Trophoblast cell (in vitro differentiated cells and primary cell): ENCODE data around the gene SLC7A6.

ENCODE experiments used
- DNase-seq, 2 donors: peaks; one replicate each; pipeline ENCODE4 v3.0.0-alpha.2; 2016
- H2AFZ ChIP-seq: 2 replicates; pipeline ENCODE4 v1.6.1; 2013; ENCODE audit warnings: low read length, moderate library complexity, mild to moderate bottlenecking; ENCODE audit not compliant: insufficient read depth, poor library complexity
- H2AK5ac ChIP-seq: 2 replicates; pipeline ENCODE4 v1.6.1; 2013; ENCODE audit warnings: mild to moderate bottlenecking, low read length
- H2BK120ac ChIP-seq: 2 replicates; pipeline ENCODE4 v1.6.1; 2013; ENCODE audit warnings: low read length, mild to moderate bottlenecking, moderate library complexity; ENCODE audit not compliant: insufficient read depth, poor library complexity
- H2BK12ac ChIP-seq: 2 replicates; pipeline ENCODE4 v1.6.1; 2013; ENCODE audit warnings: mild to moderate bottlenecking, low read length, moderate library complexity
- H2BK5ac ChIP-seq: 2 replicates; pipeline ENCODE4 v1.6.1; 2013; ENCODE audit warnings: low read length, low read depth, moderate library complexity, mild to moderate bottlenecking; ENCODE audit not compliant: poor library complexity
- H3K14ac ChIP-seq: 2 replicates; pipeline ENCODE4 v1.6.1; 2013; ENCODE audit warnings: mild to moderate bottlenecking, low read length
- H3K18ac ChIP-seq: 2 replicates; pipeline ENCODE4 v1.6.1; 2013; ENCODE audit warnings: mild to moderate bottlenecking, low read length
- H3K23ac ChIP-seq: 2 replicates; pipeline ENCODE4 v1.6.1; 2013; ENCODE audit warnings: low read length
- H3K27ac ChIP-seq: 2 replicates; pipeline ENCODE4 v1.5.1; 2013; ENCODE audit warnings: low read depth, mild to moderate bottlenecking, inconsistent platforms, low read length, moderate library complexity
- H3K27me3 ChIP-seq: 2 replicates; pipeline ENCODE4 v1.6.1; 2013; ENCODE audit warnings: inconsistent platforms, mild to moderate bottlenecking, low read length, moderate library complexity; ENCODE audit not compliant: insufficient read depth
- H3K36me3 ChIP-seq, 2 experiments: 1 replicate in 1 of 2; 2 replicates in 1 of 2; pipeline ENCODE4 v1.6.1; 2013; ENCODE audit warnings: low read length in 2 of 2, mild to moderate bottlenecking in 2 of 2, moderate library complexity in 1 of 2; ENCODE audit not compliant: insufficient read depth in 2 of 2, control insufficient read depth in 1 of 2
- H3K4ac ChIP-seq: 2 replicates; pipeline ENCODE4 v1.6.1; 2013; ENCODE audit warnings: low read depth, mild to moderate bottlenecking, low read length, moderate library complexity
- H3K4me1 ChIP-seq, 2 experiments: 1 replicate in 1 of 2; 2 replicates in 1 of 2; pipeline ENCODE4 v1.6.1; 2013; ENCODE audit warnings: low read length in 2 of 2, mild to moderate bottlenecking in 2 of 2, moderate library complexity in 1 of 2; ENCODE audit not compliant: insufficient read depth in 2 of 2, control insufficient read depth in 1 of 2
- H3K4me2 ChIP-seq: 2 replicates; pipeline ENCODE4 v1.6.1; 2013; ENCODE audit warnings: inconsistent platforms, mild to moderate bottlenecking, low read length, moderate library complexity
- H3K4me3 ChIP-seq: 2 replicates; pipeline ENCODE4 v1.5.1; 2013; ENCODE audit warnings: mild to moderate bottlenecking, low read depth, low read length, inconsistent platforms
- H3K79me1 ChIP-seq: one replicate; pipeline ENCODE4 v1.6.1; 2013; ENCODE audit warnings: low read length
- H3K79me2 ChIP-seq: 2 replicates; pipeline ENCODE4 v1.6.1; 2013; ENCODE audit warnings: low read length, mild to moderate bottlenecking; ENCODE audit not compliant: control insufficient read depth, insufficient read depth, poor library complexity
- H3K9ac ChIP-seq: 2 replicates; pipeline ENCODE4 v1.6.1; 2013; ENCODE audit warnings: mild to moderate bottlenecking, low read length
- H3K9me3 ChIP-seq: 2 replicates; pipeline ENCODE4 v1.6.1; 2013; ENCODE audit warnings: low read depth, mild to moderate bottlenecking, control low read depth, inconsistent platforms, low read length; ENCODE audit not compliant: insufficient read depth
- H4K12ac ChIP-seq: 2 replicates; pipeline ENCODE4 v1.6.1; 2013; ENCODE audit warnings: low read depth, mild to moderate bottlenecking, low read length, moderate library complexity
- H4K8ac ChIP-seq: 2 replicates; pipeline ENCODE4 v1.6.1; 2013; ENCODE audit warnings: low read depth, mild to moderate bottlenecking, low read length, moderate library complexity
- H4K91ac ChIP-seq: one replicate; pipeline ENCODE4 v1.6.1; 2013; ENCODE audit warnings: low read depth, mild to moderate bottlenecking, low read length, moderate library complexity
- WGBS: extraction: QIAGEN DNeasy Blood & Tissue Kit; methylation state at CpG from one replicate; pipeline ENCODE4 v1.1.7; 2013; ENCODE audit warnings: missing lambda C conversion rate; ENCODE audit not compliant: insufficient read length, insufficient coverage; ENCODE audit errors: extremely low coverage; 5-methylcytosine and 5-hydroxymethylcytosine counted together

SLC7A6 gene

DNA sequence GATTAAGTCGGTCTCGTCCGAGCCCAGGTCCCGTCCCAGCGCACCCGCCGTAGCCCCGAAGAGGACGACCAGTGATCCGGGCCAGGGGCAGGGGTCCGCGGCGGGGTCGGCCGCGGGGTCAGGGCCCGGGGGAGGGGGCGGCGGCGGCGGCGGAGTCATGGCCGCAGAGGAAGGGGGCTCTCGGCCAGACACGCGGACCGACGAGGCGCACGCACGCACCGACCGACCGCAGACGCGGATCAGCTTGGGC lies 28.5 kb upstream of the SLC7A6 start, which contains the start of gene ESRP2:
TSS of gene ESRP2 (minus strand) at position 241 of the 250 bp plus-strand sequence. CDS start at position 159, 82 bp downstream.
- H3K36me3 ChIP-seq, result peaks cover 19 to 21% of the 10 kb centered on the region in 2 experiments
- H3K79me1 ChIP-seq, result peaks cover 29% of the 10 kb centered on the region
- no peaks in the 10 kb centered on the region for H3K9me3 ChIP-seq
- DNase-seq, result no peak
- peaks cover 31 to 34% of the 10 kb centered on the region in 2 experiments for H3K4me1 ChIP-seq
- peak within 1 kb of the TSS; percentile 93 for H3K14ac ChIP-seq
- H2BK120ac ChIP-seq, result peak within 1 kb of the TSS; percentile 62
- H3K4ac ChIP-seq, result peak within 1 kb of the TSS; percentile 44
- H2BK12ac ChIP-seq, result peak within 1 kb of the TSS; percentile 9
- H3K23ac ChIP-seq, result no peak within 1 kb of the TSS
- peak within 1 kb of the TSS; percentile 90 for H3K9ac ChIP-seq
- peak within 1 kb of the TSS; percentile 65 for H2AFZ ChIP-seq
- peak within 1 kb of the TSS; percentile 83 for H3K18ac ChIP-seq
- no peaks in the 10 kb centered on the region for H3K27me3 ChIP-seq
- H3K79me2 ChIP-seq, result peaks cover 20% of the 10 kb centered on the region
- peak within 1 kb of the TSS; percentile 52 for H4K91ac ChIP-seq
- H3K4me3 ChIP-seq, result peak within 1 kb of the TSS; percentile 80
- H4K12ac ChIP-seq, result peak within 1 kb of the TSS; percentile 60
- WGBS, result no CpG with 5 or more reads among the region's 36 CpGs
- peak within 1 kb of the TSS; percentile 98 for H3K4me2 ChIP-seq
- peak within 1 kb of the TSS; percentile 76 for H4K8ac ChIP-seq
- H2AK5ac ChIP-seq, result peak within 1 kb of the TSS; percentile 62
- H3K27ac ChIP-seq, result peak within 1 kb of the TSS; percentile 91
- H2BK5ac ChIP-seq, result peak within 1 kb of the TSS; percentile 73

DNA sequence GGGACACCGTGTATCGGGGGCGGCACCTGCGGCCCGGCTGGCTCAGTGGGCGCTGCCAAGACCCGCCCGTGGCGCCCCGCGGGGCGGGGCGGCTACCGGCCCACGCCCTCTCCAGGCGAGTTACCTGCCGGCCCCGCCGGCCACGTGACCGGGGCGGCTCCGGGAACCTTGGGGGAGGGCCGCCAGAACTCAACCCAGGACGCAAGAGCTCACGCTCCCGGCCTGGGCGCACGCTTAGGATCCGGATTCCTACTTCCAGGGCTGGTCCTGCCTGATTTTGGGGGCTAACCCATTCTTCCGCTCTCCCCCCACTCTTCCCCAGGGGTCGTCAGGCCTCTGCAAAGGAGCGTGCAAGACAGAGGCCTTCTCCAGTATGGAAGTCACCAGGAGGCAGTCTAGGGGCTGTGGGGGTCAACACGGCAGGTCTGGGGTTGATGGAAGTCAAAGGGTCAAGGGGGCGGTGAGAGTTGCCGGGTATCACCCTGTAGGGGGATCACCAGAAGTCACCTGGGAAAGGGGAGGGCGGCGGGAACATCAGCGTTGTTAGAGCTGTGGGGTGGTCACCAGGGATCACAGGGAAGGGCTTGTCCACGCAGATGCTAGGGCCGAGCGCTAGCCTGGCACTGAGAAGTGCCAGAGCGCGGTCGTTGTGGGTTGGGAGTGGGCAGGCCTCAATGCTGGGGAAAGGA lies 28.0 kb upstream of the SLC7A6 start:
- WGBS, result no CpG with 5 or more reads among the region's 45 CpGs
- Histone ChIP-seq H3K4me3 (peak overlapping the region; percentile 80), H2AFZ (peak overlapping the region; percentile 65), H3K79me2 (peaks cover 20% of the 10 kb centered on the region), H2AK5ac (peak overlapping the region; percentile 62), H3K36me3 (peaks cover 15 to 16% of the 10 kb centered on the region in 2 experiments), H3K4me2 (peak overlapping the region; percentile 98), H4K91ac (peak overlapping the region; percentile 52), H3K79me1 (peaks cover 29% of the 10 kb centered on the region), H3K9me3 (no peaks in the 10 kb centered on the region), H2BK12ac (peak overlapping the region; percentile 9), H3K9ac (peak overlapping the region; percentile 90), H3K14ac (peak overlapping the region; percentile 93), H4K12ac (peak overlapping the region; percentile 60), H2BK120ac (peak overlapping the region; percentile 62), H3K18ac (peak overlapping the region; percentile 83), H3K4me1 (peaks cover 31 to 34% of the 10 kb centered on the region in 2 experiments), H2BK5ac (peak overlapping the region; percentile 73), H3K23ac (no peak overlapping the region), H3K4ac (peak overlapping the region; percentile 44), H4K8ac (peak overlapping the region; percentile 76), H3K27me3 (no peaks in the 10 kb centered on the region), H3K27ac (peak overlapping the region; percentile 91)
- DNase-seq, result peak; percentile 69 to 72

DNA sequence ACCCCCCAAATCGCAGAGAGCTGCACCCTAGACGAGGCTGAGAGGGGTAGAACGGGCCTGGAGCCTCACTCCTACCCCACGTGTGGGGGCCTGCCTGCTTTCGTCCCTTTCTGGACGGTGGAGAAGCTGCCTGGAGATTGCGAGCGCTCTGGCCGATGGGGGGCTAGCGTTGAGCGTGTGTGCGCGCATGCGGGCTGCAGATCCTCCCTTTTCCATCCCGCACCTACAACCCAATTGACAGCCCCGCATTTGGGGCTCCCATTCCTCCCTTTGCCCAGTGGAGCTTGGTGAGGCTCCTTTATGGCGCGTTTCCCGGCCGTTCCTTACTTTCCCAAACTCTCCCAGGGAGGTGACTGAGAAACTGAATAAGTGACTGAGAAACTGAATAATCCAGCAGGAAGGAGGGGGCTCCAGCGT lies 27.5 kb upstream of the SLC7A6 start:
- WGBS, result no CpG with 5 or more reads among the region's 21 CpGs
- H2AFZ ChIP-seq, result peak overlapping the region; percentile 65
- peak overlapping the region; percentile 98 for H3K4me2 ChIP-seq
- H3K4ac ChIP-seq, result peak overlapping the region; percentile 44
- peak overlapping the region; percentile 60 for H4K12ac ChIP-seq
- H3K18ac ChIP-seq, result peak overlapping the region; percentile 83
- DNase-seq, result no peak
- H2BK120ac ChIP-seq, result peak overlapping the region; percentile 62
- H3K36me3 ChIP-seq, result peaks cover 9 to 11% of the 10 kb centered on the region in 2 experiments
- peak overlapping the region; percentile 62 for H2AK5ac ChIP-seq
- peak overlapping the region; percentile 80 for H3K4me3 ChIP-seq
- no peaks in the 10 kb centered on the region for H3K9me3 ChIP-seq
- peak overlapping the region; percentile 90 for H3K9ac ChIP-seq
- peaks cover 31 to 34% of the 10 kb centered on the region in 2 experiments for H3K4me1 ChIP-seq
- no peaks in the 10 kb centered on the region for H3K27me3 ChIP-seq
- H3K27ac ChIP-seq, result peak overlapping the region; percentile 91
- H4K8ac ChIP-seq, result peak overlapping the region; percentile 76
- H3K23ac ChIP-seq, result no peak overlapping the region
- H2BK12ac ChIP-seq, result peak overlapping the region; percentile 0
- H3K79me2 ChIP-seq, result peaks cover 20% of the 10 kb centered on the region
- H4K91ac ChIP-seq, result peak overlapping the region; percentile 52
- peak overlapping the region; percentile 93 for H3K14ac ChIP-seq
- H2BK5ac ChIP-seq, result peak overlapping the region; percentile 73
- peaks cover 29% of the 10 kb centered on the region for H3K79me1 ChIP-seq

DNA sequence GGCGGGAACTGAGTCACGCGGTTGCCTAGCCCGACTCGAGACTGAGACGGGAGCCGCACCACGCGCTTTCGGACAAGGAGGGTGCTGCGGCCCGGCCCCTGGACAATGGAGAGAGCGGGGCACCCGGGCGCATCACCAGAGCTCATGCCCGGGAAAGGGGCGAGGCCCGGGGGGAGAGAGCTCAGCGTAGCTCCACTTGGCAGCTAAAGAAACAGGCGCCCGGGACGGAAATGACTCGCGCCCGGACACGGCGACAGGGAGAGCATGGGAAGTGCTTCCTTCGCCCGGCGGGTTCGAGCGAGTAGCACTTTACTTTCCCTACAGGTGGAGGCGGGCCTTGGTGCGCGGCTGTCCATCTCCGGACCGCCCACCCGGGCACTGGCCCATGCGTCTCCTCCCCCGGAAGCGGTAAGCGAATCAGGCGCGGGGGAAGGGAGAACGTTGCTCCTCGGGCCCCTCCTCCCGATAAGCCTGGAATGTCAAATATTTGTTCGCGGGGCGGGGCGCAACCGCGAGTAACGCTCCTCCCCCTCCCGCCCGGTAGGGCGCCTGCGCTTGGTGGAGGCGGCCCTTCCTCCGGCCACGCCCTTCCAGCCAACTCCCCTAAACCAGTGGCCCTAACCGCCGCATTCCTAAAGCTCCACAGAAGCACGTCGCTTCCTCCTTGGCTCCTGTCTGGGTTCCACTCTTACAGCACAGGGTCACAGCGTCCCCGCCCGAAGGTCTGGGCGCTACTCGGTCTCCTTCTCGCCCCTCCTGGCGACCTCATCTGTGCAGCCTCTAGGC lies 26.9 kb upstream of the SLC7A6 start:
- Histone ChIP-seq H3K79me1 (peaks cover 29% of the 10 kb centered on the region), H2BK12ac (peak overlapping the region; percentile 0), H2BK120ac (peak overlapping the region; percentile 66), H4K91ac (peak overlapping the region; percentile 98), H3K4me2 (peak overlapping the region; percentile 98), H3K4me1 (peaks cover 31 to 34% of the 10 kb centered on the region in 2 experiments), H3K27ac (peak overlapping the region; percentile 91), H3K23ac (no peak overlapping the region), H3K4me3 (peak overlapping the region; percentile 80), H3K79me2 (peaks cover 20% of the 10 kb centered on the region), H2AK5ac (peak overlapping the region; percentile 94), H4K8ac (peak overlapping the region; percentile 98), H3K36me3 (peaks cover 3 to 5% of the 10 kb centered on the region in 2 experiments), H3K14ac (peak overlapping the region; percentile 98), H3K9ac (peak overlapping the region; percentile 35), H3K4ac (peak overlapping the region; percentile 94), H4K12ac (peak overlapping the region; percentile 60), H3K18ac (peak overlapping the region; percentile 99), H3K27me3 (no peaks in the 10 kb centered on the region), H3K9me3 (no peaks in the 10 kb centered on the region), H2AFZ (peak overlapping the region; percentile 89), H2BK5ac (peak overlapping the region; percentile 93)
- peak; percentile 96 to 99 for DNase-seq
- no CpG with 5 or more reads among the region's 72 CpGs for WGBS
